Nephron (organoid): ENCODE data around the gene CHST3.
A peak's percentile ranks its signal among the peaks of the same experiment; 100 is the strongest.

Source experiments
- H3K27ac Mint-ChIP-seq, 3 experiments: 2 replicates each; pipeline ENCODE4 v1.8.0; 2020; ENCODE audit warnings: mixed read lengths in 3 of 3, mild to moderate bottlenecking in 2 of 3, moderate library complexity in 1 of 3
- H3K27me3 Mint-ChIP-seq: 2 replicates; pipeline ENCODE4 v1.8.0; 2021; ENCODE audit warnings: low read depth, mild to moderate bottlenecking, moderate library complexity, mixed read lengths
- H3K36me3 Mint-ChIP-seq: 2 replicates; pipeline ENCODE4 v1.8.0; 2020; ENCODE audit warnings: low read depth, mixed read lengths
- H3K4me1 Mint-ChIP-seq: 2 replicates; pipeline ENCODE4 v1.8.0; 2020; ENCODE audit warnings: mixed read lengths
- H3K4me3 Mint-ChIP-seq, 3 experiments: 2 replicates each; pipeline ENCODE4 v1.8.0; 2020; ENCODE audit warnings: mild to moderate bottlenecking in 3 of 3, mixed read lengths in 3 of 3, moderate library complexity in 2 of 3
- H3K9me3 Mint-ChIP-seq: 2 replicates; pipeline ENCODE4 v1.8.0; 2020; ENCODE audit warnings: mixed read lengths
- TF ChIP-seq, protein P1 (sequence below), 3 experiments: fragments of 200-600 bp; sonication (generic); IDR thresholded peaks; one replicate each; pipeline ENCODE4 v1.5.0; 2021; ENCODE audit warnings: antibody characterized with exemption in 3 of 3; ENCODE audit not compliant: unreplicated experiment in 3 of 3

The CHST3 gene

DNA sequence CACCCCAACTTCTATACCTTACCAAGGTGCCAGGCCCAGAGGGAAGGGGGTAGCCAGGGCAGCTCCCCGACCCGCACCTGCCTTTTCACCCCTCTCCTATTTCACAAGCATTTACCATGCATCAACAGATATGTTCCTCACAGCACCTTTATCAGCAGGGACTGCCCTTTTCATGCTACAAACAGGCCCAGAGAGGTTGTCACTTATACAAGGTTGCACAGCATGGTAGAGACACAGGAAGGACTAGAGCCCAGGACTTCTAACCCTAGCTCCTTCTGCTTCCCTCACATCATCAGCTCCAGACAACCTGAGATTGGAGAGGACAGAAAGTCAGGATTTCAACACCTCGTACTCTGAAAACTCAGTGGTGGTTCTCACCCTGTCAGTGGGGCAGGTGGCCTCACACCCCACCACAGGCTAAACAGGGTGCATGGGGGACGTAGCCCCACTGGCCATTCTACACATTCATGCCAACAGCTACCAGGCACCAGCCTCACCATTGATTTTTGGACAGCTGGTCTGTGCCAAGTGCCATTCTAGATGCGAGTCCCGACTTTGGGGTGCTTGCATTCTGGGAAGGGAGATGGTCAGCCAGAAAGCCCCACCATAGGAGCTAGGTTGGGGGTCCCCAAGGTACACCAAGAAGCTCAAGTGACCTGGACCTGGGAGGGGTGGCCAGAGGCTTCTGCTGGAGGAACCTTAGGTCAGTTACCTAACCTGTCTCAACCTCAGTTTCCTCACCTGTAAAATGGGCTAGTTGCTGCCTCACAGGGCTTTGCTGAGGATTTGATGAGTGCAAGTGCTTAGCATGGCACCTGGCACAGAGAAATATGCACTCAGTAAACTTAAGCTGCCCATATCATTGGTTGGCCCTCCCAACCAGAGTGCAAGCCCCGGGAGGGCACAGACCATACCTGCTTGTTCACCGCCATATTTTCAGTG, 38.4 kb downstream of the CHST3 start:
- Mint-ChIP-seq H3K36me3 (peaks cover 7% of the 10 kb centered on the region), H3K27me3 (no peaks in the 10 kb centered on the region), H3K9me3 (no peaks in the 10 kb centered on the region), H3K4me1 (peaks cover 56% of the 10 kb centered on the region), H3K27ac (peak overlapping the region in 2 of 3 experiments; percentile 93 to 98), H3K4me3 (no peak overlapping the region)
- TF ChIP-seq, protein P1, sequence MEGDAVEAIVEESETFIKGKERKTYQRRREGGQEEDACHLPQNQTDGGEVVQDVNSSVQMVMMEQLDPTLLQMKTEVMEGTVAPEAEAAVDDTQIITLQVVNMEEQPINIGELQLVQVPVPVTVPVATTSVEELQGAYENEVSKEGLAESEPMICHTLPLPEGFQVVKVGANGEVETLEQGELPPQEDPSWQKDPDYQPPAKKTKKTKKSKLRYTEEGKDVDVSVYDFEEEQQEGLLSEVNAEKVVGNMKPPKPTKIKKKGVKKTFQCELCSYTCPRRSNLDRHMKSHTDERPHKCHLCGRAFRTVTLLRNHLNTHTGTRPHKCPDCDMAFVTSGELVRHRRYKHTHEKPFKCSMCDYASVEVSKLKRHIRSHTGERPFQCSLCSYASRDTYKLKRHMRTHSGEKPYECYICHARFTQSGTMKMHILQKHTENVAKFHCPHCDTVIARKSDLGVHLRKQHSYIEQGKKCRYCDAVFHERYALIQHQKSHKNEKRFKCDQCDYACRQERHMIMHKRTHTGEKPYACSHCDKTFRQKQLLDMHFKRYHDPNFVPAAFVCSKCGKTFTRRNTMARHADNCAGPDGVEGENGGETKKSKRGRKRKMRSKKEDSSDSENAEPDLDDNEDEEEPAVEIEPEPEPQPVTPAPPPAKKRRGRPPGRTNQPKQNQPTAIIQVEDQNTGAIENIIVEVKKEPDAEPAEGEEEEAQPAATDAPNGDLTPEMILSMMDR (IDR thresholded peaks at IDR 0.05; ENCODE audit: unreplicated experiment in 3 of 3) = no peak

DNA sequence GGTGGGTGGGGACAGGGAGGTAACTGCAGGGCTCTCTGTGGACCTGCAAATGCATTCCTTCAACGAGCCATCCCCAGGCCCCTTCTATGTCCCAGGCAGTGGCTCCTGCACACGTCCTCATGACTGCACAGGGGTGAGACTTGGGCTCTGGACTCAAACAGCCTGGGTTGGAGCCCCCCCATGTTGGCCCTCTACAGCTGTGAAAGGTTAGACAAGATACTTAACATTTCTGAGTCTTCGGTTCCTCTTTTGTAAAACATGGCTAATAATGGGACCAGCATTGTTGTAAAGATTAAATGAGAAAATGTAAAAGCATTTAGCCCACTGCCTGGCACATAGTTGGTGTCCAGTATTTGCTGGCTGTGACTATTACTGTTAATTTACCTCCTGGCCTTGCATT, 41.8 kb downstream of the CHST3 start:
- Mint-ChIP-seq H3K4me1 (peaks cover 49% of the 10 kb centered on the region), H3K27me3 (no peaks in the 10 kb centered on the region), H3K36me3 (peaks cover 24% of the 10 kb centered on the region), H3K4me3 (no peak overlapping the region), H3K27ac (peak overlapping the region in 2 of 3 experiments; percentile 78 to 89), H3K9me3 (no peaks in the 10 kb centered on the region)
- TF ChIP-seq, protein P1 (IDR thresholded peaks at IDR 0.05; ENCODE audit: unreplicated experiment in 3 of 3) = no peak

DNA sequence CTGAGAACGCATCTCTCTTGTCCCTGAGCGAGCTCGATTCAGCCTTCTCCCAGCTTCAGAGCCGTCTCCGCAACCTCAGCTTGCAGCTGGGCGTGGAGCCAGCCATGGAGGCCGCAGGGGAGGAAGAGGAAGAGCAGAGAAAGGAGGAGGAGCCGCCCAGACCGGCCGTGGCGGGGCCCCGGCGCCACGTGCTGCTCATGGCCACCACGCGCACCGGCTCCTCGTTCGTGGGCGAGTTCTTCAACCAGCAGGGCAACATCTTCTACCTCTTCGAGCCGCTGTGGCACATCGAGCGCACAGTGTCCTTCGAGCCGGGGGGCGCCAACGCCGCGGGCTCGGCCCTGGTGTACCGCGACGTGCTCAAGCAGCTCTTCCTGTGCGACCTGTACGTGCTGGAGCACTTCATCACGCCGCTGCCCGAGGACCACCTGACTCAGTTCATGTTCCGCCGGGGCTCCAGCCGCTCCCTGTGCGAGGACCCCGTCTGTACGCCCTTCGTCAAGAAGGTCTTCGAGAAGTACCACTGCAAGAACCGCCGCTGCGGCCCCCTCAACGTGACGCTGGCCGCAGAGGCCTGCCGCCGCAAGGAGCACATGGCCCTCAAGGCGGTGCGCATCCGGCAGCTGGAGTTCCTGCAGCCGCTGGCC, 43.2 kb downstream of the CHST3 start:
- peaks cover 55% of the 10 kb centered on the region for H3K4me1 Mint-ChIP-seq
- TF ChIP-seq, protein P1 (IDR thresholded peaks at IDR 0.05; ENCODE audit: unreplicated experiment in 3 of 3) = no peak
- H3K9me3 Mint-ChIP-seq = no peaks in the 10 kb centered on the region
- no peaks in the 10 kb centered on the region for H3K27me3 Mint-ChIP-seq
- H3K27ac Mint-ChIP-seq = peak overlapping the region in 2 of 3 experiments; percentile 78 to 89
- H3K36me3 Mint-ChIP-seq = peaks cover 24% of the 10 kb centered on the region
- no peak overlapping the region for H3K4me3 Mint-ChIP-seq

DNA sequence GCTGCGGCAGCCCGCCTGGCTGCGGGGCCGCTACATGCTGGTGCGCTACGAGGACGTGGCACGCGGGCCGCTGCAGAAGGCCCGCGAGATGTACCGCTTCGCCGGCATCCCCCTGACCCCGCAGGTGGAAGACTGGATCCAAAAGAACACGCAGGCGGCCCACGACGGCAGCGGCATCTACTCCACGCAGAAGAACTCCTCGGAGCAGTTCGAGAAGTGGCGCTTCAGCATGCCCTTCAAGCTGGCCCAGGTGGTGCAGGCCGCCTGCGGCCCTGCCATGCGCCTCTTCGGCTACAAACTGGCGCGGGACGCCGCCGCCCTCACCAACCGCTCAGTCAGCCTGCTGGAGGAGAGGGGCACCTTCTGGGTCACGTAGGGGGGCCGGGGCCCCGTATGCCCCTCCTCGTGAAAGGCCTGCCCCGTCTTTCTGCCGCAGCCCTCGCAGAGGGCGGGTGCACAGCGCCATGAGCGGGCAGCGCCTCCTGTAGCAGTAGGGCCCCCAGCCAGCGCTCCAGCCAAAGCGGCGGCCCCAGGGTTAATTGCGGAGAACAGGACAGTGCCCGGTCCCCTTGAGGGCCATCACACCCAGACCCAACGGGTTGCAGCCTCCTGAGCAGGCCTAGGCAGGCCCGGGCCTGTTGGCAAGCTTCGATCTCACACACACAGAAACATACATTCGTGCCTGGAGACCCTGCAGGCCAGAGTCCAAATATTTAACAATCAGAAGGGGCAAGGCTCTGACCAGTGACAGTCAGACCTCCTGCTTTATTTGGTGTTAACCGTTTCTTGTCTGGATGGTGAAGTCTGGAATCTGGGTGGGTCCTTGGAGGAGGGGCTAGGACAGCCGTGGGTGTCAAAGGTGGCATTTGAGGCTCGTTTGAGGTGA, 44.1 kb downstream of the CHST3 start:
- H3K9me3 Mint-ChIP-seq = no peaks in the 10 kb centered on the region
- peak overlapping the region in 1 of 3 experiments; percentile 43 for H3K4me3 Mint-ChIP-seq
- TF ChIP-seq, protein P1 (IDR thresholded peaks at IDR 0.05; ENCODE audit: unreplicated experiment in 3 of 3) = no peak
- H3K36me3 Mint-ChIP-seq = peaks cover 27% of the 10 kb centered on the region
- H3K27ac Mint-ChIP-seq = peak overlapping the region; percentile 99 to 100 (median 99)
- H3K27me3 Mint-ChIP-seq = no peaks in the 10 kb centered on the region
- H3K4me1 Mint-ChIP-seq = peaks cover 64% of the 10 kb centered on the region

DNA sequence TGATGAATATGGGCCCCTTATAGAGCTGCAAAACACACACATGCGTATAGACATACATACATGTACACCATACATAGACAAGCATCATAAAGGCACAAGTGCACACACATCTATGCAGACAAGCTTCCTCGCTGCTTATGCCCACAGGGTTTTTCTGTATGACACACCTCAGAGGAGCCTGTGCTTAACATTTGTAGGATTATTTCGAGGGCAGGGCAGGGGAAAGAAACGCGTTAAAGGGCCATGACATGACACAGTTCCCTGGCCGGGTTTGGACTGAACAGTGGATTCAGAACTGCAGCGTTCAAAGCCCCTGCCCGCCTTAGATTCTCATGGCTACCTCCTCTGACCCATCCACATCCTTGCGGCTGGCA, 44.8 kb downstream of the CHST3 start:
- H3K9me3 Mint-ChIP-seq = no peaks in the 10 kb centered on the region
- H3K27me3 Mint-ChIP-seq = no peaks in the 10 kb centered on the region
- H3K36me3 Mint-ChIP-seq = peaks cover 27% of the 10 kb centered on the region
- H3K4me1 Mint-ChIP-seq = peaks cover 71% of the 10 kb centered on the region
- H3K4me3 Mint-ChIP-seq = peak overlapping the region in 1 of 3 experiments; percentile 47
- peak overlapping the region; percentile 99 to 100 (median 99) for H3K27ac Mint-ChIP-seq
- TF ChIP-seq, protein P1 (IDR thresholded peaks at IDR 0.05; ENCODE audit: unreplicated experiment in 3 of 3) = no peak
